Pancreas (tissue), 10 donors: ENCODE data around the gene CIC. TPM values are rescaled to one million over a fixed set of nuclear protein-coding genes. Genes with fewer than 3 reads are reported as not detected.

Source experiments
- ATAC-seq, 4 donors: fragments of 200-7000 bp; cut with Tn5 transposase; one replicate each; pipeline versions ENCODE4 v1.8.0 to v1.9.1; 2020; ENCODE audit warnings: mild to moderate bottlenecking in 4 of 4, moderate library complexity in 4 of 4
- DNase-seq, 6 donors: peaks; one replicate each; pipeline ENCODE4 v3.0.0-alpha.2; 2020
- FAIRE-seq: peaks from 2 replicates; lab custom pipeline; 2012; peaks lifted over from hg19 to GRCh38; lab: Jason Lieb, UNC
- H3K27ac ChIP-seq, 4 donors: fragments of 200-600 bp; sonication (generic); 1 replicate in 3 of 4; 2 replicates in 1 of 4; pipeline versions ENCODE4 v1.5.0 to v1.8.0; 2020
- H3K27me3 ChIP-seq, 4 donors: fragments of 200-600 bp; one replicate each; pipeline ENCODE4 v1.8.0; 2021
- H3K36me3 ChIP-seq, 3 donors: fragments of 200-600 bp; sonication (generic) in 1 of 3; one replicate each; pipeline versions ENCODE4 v1.5.0 to v1.8.0; 2020 to 2021
- H3K4me1 ChIP-seq, 3 donors: fragments of 200-600 bp; one replicate each; pipeline ENCODE4 v1.8.0; 2021
- H3K4me3 ChIP-seq, 4 donors: fragments of 200-600 bp; sonication (generic) in 2 of 4; one replicate each; pipeline versions ENCODE4 v1.5.0 to v1.8.0; 2020 to 2021
- H3K9me3 ChIP-seq, 4 donors: fragments of 200-600 bp; one replicate each; pipeline ENCODE4 v1.8.0; 2021
- CTCF ChIP-seq, 4 donors: fragments of 200-600 bp; sonication (generic) in 3 of 4; IDR thresholded peaks; one replicate each; pipeline versions ENCODE4 v1.5.0 to v1.8.0; 2021; ENCODE audit warnings: antibody characterized with exemption in 4 of 4
- WGBS, 2 donors: extraction: QIAGEN DNeasy Blood & Tissue Kit; methylation state at CpG; one replicate each; pipeline ENCODE4 v1.1.7; 2013; 5-methylcytosine and 5-hydroxymethylcytosine counted together
- intact Hi-C, 3 donors: fragments of 100-400 bp; cut with DNase I; formaldehyde crosslinking; loops; one replicate each; pipeline versions ENCODE4 v1.11.1 to v1.14.2; 2022
- polyA plus RNA-seq, 2 donors: library from polyadenylated mRNA; stranded (reverse); fragments of 200-250 nt; gene quantifications; one replicate each; pipeline ENCODE4 v1.2.3, GENCODE V29; 2013
- total RNA-seq, 6 donors: library from RNA; stranded (reverse); fragmentation: NEBNext Ultra II Directional in 4 of 6; extraction: Animal tissue kit (Norgen Biotek cat#: 25700) in 4 of 6; gene quantifications; one replicate each; pipeline versions ENCODE4 v1.2.1 to v1.2.4, GENCODE V29; 2021 to 2023
- donor health status: healthy with polysubstance abuse.
- donor health status: DM: no; HTN: no; CAD: no; lungs with moderate emphysema.
- donor health status: DM: no; HTN: no; CAD: no.
- donor health status: control.
- donor health status: control.
- donor health status: Bipolar disorder and iron deficiency.
- donor health status: DM: yes; HTN: yes; CAD: no.
- donor health status: DM: no; HTN: no; CAD: no.
- donor health status: DM: no; HTN: no; CAD: no.
- donor health status: DM: yes; HTN: yes; CAD: no.

The CIC gene
- total and polyA plus RNA-seq, 8 donors, result 27.7 to 65.0 (median 33.4) TPM

GRCh38 chr19:42303876-42304275, 34.8 kb downstream of the CIC start:
- FAIRE-seq, result no peak
- no peaks in the 10 kb centered on the region for H3K9me3 ChIP-seq
- no peaks in the 10 kb centered on the region for H3K27me3 ChIP-seq
- no peak overlapping the region for H3K4me3 ChIP-seq
- 84 to 87% methylated on average over 8 of the region's 8 CpGs for WGBS, 2 donors
- TF ChIP-seq CTCF (IDR thresholded peaks at IDR 0.05), result no peak
- H3K36me3 ChIP-seq, result no peaks in the 10 kb centered on the region
- peaks cover 0 to 6% (median 5%) of the 10 kb centered on the region in 3 donors for H3K4me1 ChIP-seq
- ATAC-seq, result no peak
- DNase-seq, result no peak
- intact Hi-C loops, result no loop called here
- no peak overlapping the region for H3K27ac ChIP-seq

- TF ChIP-seq CTCF (IDR thresholded peaks at IDR 0.05), result no peak
- no peak overlapping the region for H3K4me3 ChIP-seq
- H3K27ac ChIP-seq, result no peak overlapping the region
- WGBS, 2 donors, result 85 to 88% methylated on average over 22 of the region's 22 CpGs
- H3K9me3 ChIP-seq, result no peaks in the 10 kb centered on the region
- no peaks in the 10 kb centered on the region for H3K36me3 ChIP-seq
- ATAC-seq (no peak), FAIRE-seq (no peak), DNase-seq (peak in 1 of 6 donors; percentile 10)
- H3K4me1 ChIP-seq, result peaks cover 0 to 2% (median 1%) of the 10 kb centered on the region in 3 donors
- H3K27me3 ChIP-seq, result no peaks in the 10 kb centered on the region
- intact Hi-C loops, result no loop called here
Observed at GRCh38 chr19:42306646-42307045, 37.6 kb downstream of the CIC start.

- 81 to 89% methylated on average over 14 of the region's 14 CpGs for WGBS, 2 donors
- TF ChIP-seq CTCF (IDR thresholded peaks at IDR 0.05), result no peak
- Histone ChIP-seq H3K27me3 (no peaks in the 10 kb centered on the region), H3K27ac (no peak overlapping the region), H3K36me3 (no peaks in the 10 kb centered on the region), H3K4me1 (no peaks in the 10 kb centered on the region), H3K9me3 (no peaks in the 10 kb centered on the region), H3K4me3 (no peak overlapping the region)
- no peak for DNase-seq
- no peak for ATAC-seq
- intact Hi-C loops, result no loop called here
- FAIRE-seq, result no peak
Observed at GRCh38 chr19:42309686-42310085, 40.6 kb downstream of the CIC start.

GRCh38 chr19:42311657-42312056, 42.6 kb downstream of the CIC start:
- no peak for ATAC-seq
- intact Hi-C loops, result no loop called here

More at GRCh38 chr19:42311657-42312056, 42.6 kb downstream of the CIC start:
- H3K36me3 ChIP-seq, result no peaks in the 10 kb centered on the region
- no peak for TF ChIP-seq CTCF (IDR thresholded peaks at IDR 0.05)
- H3K4me1 ChIP-seq, result no peaks in the 10 kb centered on the region
- FAIRE-seq (no peak), DNase-seq (no peak)
- H3K27ac ChIP-seq, result no peak overlapping the region
- no peak overlapping the region for H3K4me3 ChIP-seq
- no peaks in the 10 kb centered on the region for H3K9me3 ChIP-seq
- no peaks in the 10 kb centered on the region for H3K27me3 ChIP-seq
- 58 to 60% methylated on average over 2 of the region's 2 CpGs for WGBS, 2 donors
